ENCODE measurements around the gene BST1.

DNA sequence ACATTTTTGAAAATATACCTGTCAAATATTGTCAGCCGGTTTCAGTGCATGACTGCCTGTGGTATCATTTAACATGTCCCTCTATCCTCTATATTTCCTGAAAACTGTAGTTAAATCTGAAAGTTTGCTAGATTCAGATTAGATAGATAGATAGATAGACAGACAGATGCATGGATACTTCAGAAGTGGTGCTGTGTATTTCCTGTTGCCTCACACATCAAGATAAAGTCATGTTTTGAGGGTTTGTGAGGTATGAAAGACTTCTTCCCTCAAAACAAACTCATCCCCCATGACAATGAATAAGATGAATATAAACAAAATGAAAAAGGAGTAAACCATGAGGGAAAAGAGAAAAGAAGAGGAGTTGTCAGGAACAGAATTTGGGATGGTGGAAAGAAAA, 6.0 kb upstream of the BST1 start:
- TF ChIP-seq, protein P1, sequence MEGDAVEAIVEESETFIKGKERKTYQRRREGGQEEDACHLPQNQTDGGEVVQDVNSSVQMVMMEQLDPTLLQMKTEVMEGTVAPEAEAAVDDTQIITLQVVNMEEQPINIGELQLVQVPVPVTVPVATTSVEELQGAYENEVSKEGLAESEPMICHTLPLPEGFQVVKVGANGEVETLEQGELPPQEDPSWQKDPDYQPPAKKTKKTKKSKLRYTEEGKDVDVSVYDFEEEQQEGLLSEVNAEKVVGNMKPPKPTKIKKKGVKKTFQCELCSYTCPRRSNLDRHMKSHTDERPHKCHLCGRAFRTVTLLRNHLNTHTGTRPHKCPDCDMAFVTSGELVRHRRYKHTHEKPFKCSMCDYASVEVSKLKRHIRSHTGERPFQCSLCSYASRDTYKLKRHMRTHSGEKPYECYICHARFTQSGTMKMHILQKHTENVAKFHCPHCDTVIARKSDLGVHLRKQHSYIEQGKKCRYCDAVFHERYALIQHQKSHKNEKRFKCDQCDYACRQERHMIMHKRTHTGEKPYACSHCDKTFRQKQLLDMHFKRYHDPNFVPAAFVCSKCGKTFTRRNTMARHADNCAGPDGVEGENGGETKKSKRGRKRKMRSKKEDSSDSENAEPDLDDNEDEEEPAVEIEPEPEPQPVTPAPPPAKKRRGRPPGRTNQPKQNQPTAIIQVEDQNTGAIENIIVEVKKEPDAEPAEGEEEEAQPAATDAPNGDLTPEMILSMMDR (IDR thresholded peaks at IDR 0.05), result no peak
- no peak for TF ChIP-seq POLR2A (IDR thresholded peaks at IDR 0.05)

Measured in upper lobe of left lung (tissue), 4 donors.